ENCODE measurements around the gene BMP2.

BMP2 gene

GRCh38 chr20:6768228-6769140, 998 bp downstream of the BMP2 start:
- no peak for DNase-seq

DNA sequence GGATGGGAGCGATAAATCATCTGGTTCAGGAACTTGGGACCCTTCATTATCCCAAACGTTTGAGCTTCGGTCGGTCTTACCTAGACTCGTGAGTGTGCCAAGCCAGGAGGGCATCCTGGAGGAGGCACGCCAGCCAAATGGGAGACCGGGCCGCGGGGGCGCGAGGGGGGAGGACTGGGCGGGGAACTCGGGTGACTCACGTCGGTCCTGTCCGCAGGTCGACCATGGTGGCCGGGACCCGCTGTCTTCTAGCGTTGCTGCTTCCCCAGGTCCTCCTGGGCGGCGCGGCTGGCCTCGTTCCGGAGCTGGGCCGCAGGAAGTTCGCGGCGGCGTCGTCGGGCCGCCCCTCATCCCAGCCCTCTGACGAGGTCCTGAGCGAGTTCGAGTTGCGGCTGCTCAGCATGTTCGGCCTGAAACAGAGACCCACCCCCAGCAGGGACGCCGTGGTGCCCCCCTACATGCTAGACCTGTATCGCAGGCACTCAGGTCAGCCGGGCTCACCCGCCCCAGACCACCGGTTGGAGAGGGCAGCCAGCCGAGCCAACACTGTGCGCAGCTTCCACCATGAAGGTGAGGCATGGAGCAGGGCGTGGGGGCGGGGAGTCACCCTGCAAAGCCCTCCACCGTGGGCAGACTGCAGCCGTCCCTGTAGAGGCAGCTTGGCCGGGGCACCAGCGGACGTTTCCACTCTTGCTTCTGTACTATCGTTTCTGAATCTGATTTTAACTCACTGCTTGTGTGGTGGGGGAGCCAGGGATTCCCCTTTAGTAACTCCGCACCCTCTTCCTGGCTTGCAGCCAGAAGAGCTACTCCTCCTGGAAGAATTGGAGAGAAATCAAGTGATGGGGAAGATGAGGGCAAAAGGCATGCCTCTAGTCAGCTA, 2.7 kb downstream of the BMP2 start:
- DNase-seq: no peak

- no peak for DNase-seq
Measured at GRCh38 chr20:6770786-6771100, 3.3 kb downstream of the BMP2 start.

GRCh38 chr20:6780433-6781190, 13.1 kb downstream of the BMP2 start:
- DNase-seq: no peak

DNA sequence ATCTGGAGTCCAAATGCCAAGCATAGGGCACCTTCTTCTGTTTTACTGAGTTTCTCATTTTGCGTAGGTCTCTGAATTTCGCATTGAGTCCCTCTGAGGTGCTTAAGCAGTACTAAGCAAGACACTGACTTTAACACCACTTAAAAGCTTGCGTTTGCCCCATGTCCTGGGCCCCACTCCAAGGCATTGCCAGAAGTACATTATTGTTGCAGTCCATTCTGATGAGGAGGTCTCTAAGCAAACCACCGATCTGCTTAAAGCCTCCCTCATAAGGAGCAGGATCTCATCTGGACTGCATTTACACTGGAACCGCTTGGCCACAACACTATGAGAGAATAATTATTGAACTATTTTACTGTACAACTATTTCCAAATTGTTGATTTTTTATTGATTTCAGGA, 16.3 kb downstream of the BMP2 start:
- DNase-seq: no peak

- no peak for DNase-seq
Measured at GRCh38 chr20:6784210-6784631, 16.7 kb downstream of the BMP2 start.

DNA sequence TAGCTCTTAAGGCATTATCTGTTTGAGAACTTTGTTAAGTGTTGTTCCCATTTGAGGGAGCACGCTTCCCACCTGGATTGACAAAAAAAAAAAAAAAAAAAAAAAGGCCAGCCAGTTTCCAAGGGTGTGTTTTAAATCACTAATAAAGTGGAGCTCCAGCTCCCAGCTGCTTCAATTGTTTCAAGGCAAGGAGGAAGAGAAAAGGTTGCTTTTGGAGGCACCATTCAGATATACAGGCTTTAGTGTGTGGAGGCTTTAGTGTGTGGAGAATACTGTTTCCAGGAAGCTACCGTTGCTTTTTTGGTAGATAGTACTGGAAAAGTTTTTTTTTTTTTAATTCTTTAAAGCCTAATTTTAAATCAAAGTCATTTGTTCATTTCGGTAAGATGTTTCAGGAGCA, 17.3 kb downstream of the BMP2 start:
- no peak for DNase-seq

- no peak for DNase-seq
Measured at GRCh38 chr20:6786548-6786947, 19.1 kb downstream of the BMP2 start.

GRCh38 chr20:6792789-6793188, 25.3 kb downstream of the BMP2 start:
- no peak for DNase-seq

DNA sequence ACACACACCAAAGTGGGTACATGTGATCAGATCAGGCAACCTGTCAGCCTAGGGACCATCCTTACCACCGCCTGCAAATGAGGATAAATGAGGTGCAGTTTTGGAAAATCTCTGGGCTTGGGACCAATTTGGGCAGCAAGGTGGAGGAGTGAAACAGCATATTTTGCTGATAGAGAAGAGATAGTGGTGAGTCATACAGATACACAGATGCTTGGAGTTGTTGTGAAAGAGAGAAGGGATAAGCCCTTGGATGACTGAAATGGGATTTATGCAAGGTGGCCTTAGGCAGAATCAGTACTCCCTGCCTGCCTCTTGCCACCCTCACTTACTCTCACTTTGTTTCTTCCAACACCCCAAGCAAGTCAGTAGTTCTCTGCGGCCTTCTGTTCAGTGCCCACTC, 34.7 kb downstream of the BMP2 start:
- DNase-seq: no peak

GRCh38 chr20:6806275-6806674, 38.8 kb downstream of the BMP2 start:
- no peak for DNase-seq

GRCh38 chr20:6811262-6812035, 44.0 kb downstream of the BMP2 start:
- no peak for DNase-seq

DNA sequence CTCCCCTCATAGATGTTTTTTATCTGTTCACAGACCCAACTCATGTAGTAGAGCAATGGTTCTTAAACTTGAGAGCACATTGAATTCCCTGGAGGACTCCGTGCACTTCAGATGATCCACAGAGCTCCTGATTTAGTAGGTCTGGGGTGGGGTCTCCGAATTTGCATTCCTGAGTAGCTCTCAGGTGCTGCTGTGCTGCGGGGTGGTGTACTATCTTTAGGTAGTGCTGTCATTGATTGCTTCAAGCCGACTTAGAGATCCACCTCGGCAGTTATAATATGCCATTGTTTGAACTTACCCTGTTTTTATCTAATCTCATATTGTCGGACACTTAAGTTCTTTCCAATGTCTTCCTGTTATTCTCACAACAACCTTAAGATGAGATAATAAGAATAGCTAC, 45.0 kb downstream of the BMP2 start:
- no peak for DNase-seq

DNA sequence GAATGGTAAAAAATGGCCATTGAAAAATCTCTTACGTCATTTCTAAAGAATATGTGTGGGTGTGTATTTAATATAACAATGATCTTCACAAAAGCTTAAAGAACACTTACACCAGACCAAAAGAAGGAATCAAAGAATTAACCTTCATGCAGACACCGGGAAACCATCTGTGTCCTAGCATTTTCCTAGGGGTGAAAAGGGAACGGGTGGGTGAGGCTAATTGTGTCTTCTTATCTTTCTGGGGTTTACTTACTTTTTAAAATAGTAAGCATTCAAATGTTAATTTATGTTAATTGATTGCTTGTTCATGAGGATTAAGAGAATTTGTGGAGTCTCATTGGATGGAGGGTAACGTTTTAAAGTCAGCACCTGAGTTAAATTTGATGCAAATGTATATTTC, 47.5 kb downstream of the BMP2 start:
- no peak for DNase-seq

- DNase-seq: no peak
Measured at GRCh38 chr20:6818033-6818808, 50.7 kb downstream of the BMP2 start.

GRCh38 chr20:6819599-6819998, 52.1 kb downstream of the BMP2 start:
- DNase-seq: no peak

DNA sequence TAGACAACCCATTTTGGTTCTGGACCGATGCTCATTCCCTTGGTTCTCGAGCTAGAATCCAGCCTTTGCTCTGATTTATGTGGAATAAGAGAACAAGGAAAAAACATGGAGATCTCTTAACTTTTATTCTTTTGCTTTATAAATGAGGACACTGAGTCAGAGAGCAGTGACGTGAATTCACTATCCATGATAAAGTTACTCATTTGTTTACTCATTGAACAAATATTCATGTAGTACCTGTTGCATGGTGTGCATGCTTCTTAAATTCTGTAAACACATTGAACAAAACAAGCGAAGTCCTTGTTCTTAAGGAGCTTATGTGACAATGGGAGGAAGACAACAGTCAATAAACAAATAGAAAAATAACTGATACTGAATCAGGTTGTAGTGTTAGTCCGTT, 56.9 kb downstream of the BMP2 start:
- DNase-seq: no peak

DNA sequence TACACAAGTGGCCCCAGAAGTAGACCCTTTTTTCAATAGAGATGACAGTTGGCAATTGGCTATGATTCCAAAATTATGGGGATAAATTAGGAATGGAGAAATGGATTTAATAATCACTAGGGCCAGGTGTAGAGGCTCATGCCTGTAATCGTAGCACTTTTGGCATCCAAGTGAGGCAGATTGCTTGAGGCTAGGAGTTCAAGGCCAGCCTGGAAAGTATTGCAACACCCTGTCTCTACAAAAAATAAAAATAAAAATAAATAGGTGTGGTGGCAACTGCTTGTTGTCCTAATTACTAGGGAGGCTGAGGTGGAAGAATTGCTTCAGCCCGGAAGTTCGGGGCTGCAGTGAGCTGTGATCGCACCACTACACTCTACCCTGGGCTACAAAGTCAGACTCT, 60.0 kb downstream of the BMP2 start:
- DNase-seq: no peak

GRCh38 chr20:6828794-6829423, 61.4 kb downstream of the BMP2 start:
- DNase-seq: no peak

DNA sequence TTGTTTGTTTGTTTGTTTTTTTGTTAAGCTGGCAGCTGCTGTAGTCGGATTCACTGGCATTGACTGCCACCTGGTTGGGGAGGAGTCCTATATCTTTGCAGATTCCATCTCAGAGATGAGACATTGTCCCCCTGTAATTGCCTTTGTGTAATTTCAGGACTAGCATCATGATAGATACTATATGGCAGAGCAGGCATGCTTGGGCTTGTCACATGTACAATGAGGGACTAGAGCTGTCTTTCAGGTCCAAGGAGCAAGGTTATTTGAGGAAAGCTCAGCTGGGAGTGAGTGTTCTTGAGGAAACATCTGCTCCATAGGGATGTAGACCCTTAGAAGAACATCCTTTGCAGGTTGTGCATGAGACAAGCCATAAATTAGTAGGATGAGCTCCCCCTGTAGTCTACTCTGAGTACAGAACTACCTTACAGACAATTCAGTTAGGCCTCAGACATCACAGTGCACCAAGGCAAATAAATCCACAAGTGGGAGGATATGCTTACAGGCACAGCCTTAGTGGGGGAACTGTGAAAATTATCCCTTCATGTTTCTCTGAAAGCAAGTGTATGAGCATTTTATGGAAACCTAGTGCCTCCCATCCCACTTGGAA, 62.1 kb downstream of the BMP2 start:
- no peak for DNase-seq
